CD14-positive monocyte (primary cell): ENCODE measurements around the gene TBX15. TPM values are rescaled to one million over a fixed set of nuclear protein-coding genes. Genes with fewer than 3 reads are reported as not detected.
A peak's percentile ranks its signal among the peaks of the same experiment; 100 is the strongest.

Experiments used
- DNase-seq, 3 donors: peaks; one replicate each; pipeline ENCODE4 v3.0.0-alpha.2; 2011 to 2022
- H2AFZ ChIP-seq: 2 replicates; pipeline ENCODE4 v1.6.0; 2012; ENCODE audit warnings: mild to moderate bottlenecking, low read depth, low read length, inconsistent platforms; ENCODE audit not compliant: insufficient read depth, poor library complexity, severe bottlenecking
- H3K27ac ChIP-seq, 2 donors: 1 replicate in 1 of 2; 2 replicates in 1 of 2; pipeline ENCODE4 v1.5.1; 2012 to 2013; ENCODE audit warnings: low read length in 2 of 2, control low read depth in 1 of 2, inconsistent platforms in 1 of 2, low read depth in 1 of 2, mild to moderate bottlenecking in 1 of 2
- H3K27me3 ChIP-seq, 2 donors: one replicate each; pipeline versions ENCODE4 v1.6.0 to v1.6.1; 2011 to 2013; ENCODE audit warnings: low read length in 2 of 2; ENCODE audit not compliant: control insufficient read depth in 2 of 2, insufficient read depth in 2 of 2
- H3K36me3 ChIP-seq, 2 donors: replicated peaks in 1 of 2; 1 replicate in 1 of 2; 2 replicates in 1 of 2; pipeline versions ENCODE4 v1.5.1 to v1.6.1; 2012 to 2013; ENCODE audit warnings: low read length in 2 of 2, control low read depth in 1 of 2, inconsistent platforms in 1 of 2, mild to moderate bottlenecking in 1 of 2; ENCODE audit not compliant: insufficient read depth in 2 of 2, control insufficient read depth in 1 of 2
- H3K4me1 ChIP-seq, 2 donors: 1 replicate in 1 of 2; 2 replicates in 1 of 2; pipeline versions ENCODE4 v1.5.1 to v1.6.1; 2012 to 2013; ENCODE audit warnings: low read length in 2 of 2, control low read depth in 1 of 2, inconsistent platforms in 1 of 2, mild to moderate bottlenecking in 1 of 2, moderate library complexity in 1 of 2; ENCODE audit not compliant: insufficient read depth in 2 of 2, control insufficient read depth in 1 of 2
- H3K4me2 ChIP-seq: replicated peaks from 2 replicates; pipeline ENCODE3; 2012; ENCODE audit warnings: low read length, moderate library complexity, mild to moderate bottlenecking; ENCODE audit not compliant: poor library complexity, severe bottlenecking; ENCODE audit errors: extremely low read depth
- H3K4me3 ChIP-seq, 3 experiments: fragments of 200-600 bp in 1 of 3; sonication (generic) in 1 of 3; replicated peaks in 1 of 3; 1 replicate in 2 of 3; 2 replicates in 1 of 3; pipeline ENCODE4 v1.5.1; 2011 to 2013; ENCODE audit warnings: low read length in 3 of 3, mild to moderate bottlenecking in 3 of 3, control low read depth in 2 of 3, low read depth in 2 of 3, inconsistent platforms in 1 of 3, moderate library complexity in 1 of 3
- H3K79me2 ChIP-seq: 2 replicates; pipeline ENCODE4 v1.6.0; 2012; ENCODE audit warnings: mild to moderate bottlenecking, control low read depth, inconsistent platforms, low read length, moderate library complexity; ENCODE audit not compliant: insufficient read depth
- H3K9ac ChIP-seq: 2 replicates; pipeline ENCODE4 v1.6.0; 2017; ENCODE audit warnings: low read length, mild to moderate bottlenecking; ENCODE audit not compliant: insufficient read depth, poor library complexity, severe bottlenecking
- H3K9me3 ChIP-seq, 2 donors: replicated peaks in 1 of 2; 1 replicate in 1 of 2; 2 replicates in 1 of 2; pipeline versions ENCODE4 v1.5.1 to v1.6.1; 2012 to 2013; ENCODE audit warnings: low read length in 2 of 2, control low read depth in 1 of 2; ENCODE audit not compliant: control insufficient read depth in 1 of 2, insufficient read depth in 1 of 2
- H4K20me1 ChIP-seq: 2 replicates; pipeline ENCODE4 v1.6.0; 2012; ENCODE audit warnings: mild to moderate bottlenecking, low read length, control low read depth, moderate library complexity; ENCODE audit not compliant: insufficient read depth
- H3K27ac Mint-ChIP-seq, 7 donors: one replicate each; pipeline ENCODE4 v1.8.0; 2020; ENCODE audit warnings: mild to moderate bottlenecking in 7 of 7, mixed read lengths in 7 of 7, moderate library complexity in 6 of 7, inconsistent platforms in 2 of 7
- H3K27me3 Mint-ChIP-seq, 3 donors: one replicate each; pipeline ENCODE4 v1.8.0; 2021 to 2022; ENCODE audit warnings: low read depth in 3 of 3, mild to moderate bottlenecking in 3 of 3, mixed read lengths in 3 of 3, moderate library complexity in 3 of 3, inconsistent platforms in 1 of 3
- H3K36me3 Mint-ChIP-seq, 2 donors: one replicate each; pipeline ENCODE4 v1.8.0; 2020; ENCODE audit warnings: mixed read lengths in 2 of 2, inconsistent platforms in 1 of 2, mild to moderate bottlenecking in 1 of 2
- H3K4me1 Mint-ChIP-seq: one replicate; pipeline ENCODE4 v1.8.0; 2020; ENCODE audit warnings: mild to moderate bottlenecking, mixed read lengths
- H3K4me3 Mint-ChIP-seq, 2 donors: one replicate each; pipeline ENCODE4 v1.8.0; 2020; ENCODE audit warnings: mild to moderate bottlenecking in 2 of 2, mixed read lengths in 2 of 2, moderate library complexity in 1 of 2
- H3K9me3 Mint-ChIP-seq, 7 donors: one replicate each; pipeline ENCODE4 v1.8.0; 2020 to 2022; ENCODE audit warnings: mixed read lengths in 7 of 7, mild to moderate bottlenecking in 6 of 7, moderate library complexity in 6 of 7, inconsistent platforms in 2 of 7
- CTCF ChIP-seq: fragments of 200-600 bp; IDR thresholded peaks from one replicate; pipeline ENCODE4 v1.8.0; 2022; ENCODE audit warnings: antibody characterized with exemption, mild to moderate bottlenecking
- WGBS: methylation state at CpG from one replicate; pipeline ENCODE4 v1.1.5; 2013; ENCODE audit warnings: missing lambda C conversion rate; ENCODE audit not compliant: insufficient coverage; 5-methylcytosine and 5-hydroxymethylcytosine counted together
- intact Hi-C, 2 donors: fragments of 100-400 bp; cut with micrococcal nuclease; formaldehyde crosslinking; loops; one replicate each; pipeline versions ENCODE4 v1.15.0 to v1.15.1; 2023
- polyA plus RNA-seq, 3 donors: library from polyadenylated mRNA; depleted of rRNA in 1 of 3; unstranded in 2 of 3; stranded (reverse) in 1 of 3; fragments of 300-500 nt in 2 of 3; fragments of >200 nt in 1 of 3; fragmentation: Illumina TruSeq in 2 of 3; gene quantifications; 1 replicate in 2 of 3; 2 replicates in 1 of 3; pipeline ENCODE4 v1.2.3, GENCODE V29; 2012 to 2021

TBX15 gene
- polyA plus RNA-seq, 3 donors, result not detected

DNA sequence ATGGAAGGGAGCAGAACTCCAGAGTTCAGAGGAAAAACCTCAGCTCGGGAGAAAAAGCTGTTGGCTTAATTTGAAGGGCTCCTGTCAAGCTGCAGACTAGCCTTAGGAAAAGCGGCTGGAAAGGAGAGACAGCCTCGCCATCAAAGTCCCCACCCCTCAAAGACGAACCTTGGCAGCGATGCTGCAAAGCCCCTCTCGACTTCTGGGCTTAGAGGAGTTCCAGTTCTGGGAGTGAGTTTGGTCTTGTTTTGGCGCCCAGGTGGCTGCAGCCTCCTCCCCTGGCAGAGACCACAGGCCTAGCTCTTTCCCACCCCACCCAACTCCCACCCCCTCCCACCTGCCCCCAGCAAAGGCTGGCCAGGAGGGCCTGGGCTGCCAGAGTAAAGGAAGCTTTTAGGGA lies 9.1 kb upstream of the TBX15 start:
- H3K36me3 ChIP-seq, result no peaks in the 10 kb centered on the region
- peaks cover 5 to 68% of the 10 kb centered on the region in 2 donors for H3K9me3 ChIP-seq
- WGBS, result no CpG with 5 or more reads among the region's 7 CpGs
- TF ChIP-seq CTCF, result no peak
- H3K4me3 Mint-ChIP-seq, result peak overlapping the region in 1 of 2 donors; percentile 70
- DNase-seq, result no peak
- H4K20me1 ChIP-seq, result no peaks in the 10 kb centered on the region
- no peak overlapping the region for H3K4me2 ChIP-seq
- H3K4me1 Mint-ChIP-seq, result peaks cover 28% of the 10 kb centered on the region
- peaks cover 6 to 17% of the 10 kb centered on the region in 2 donors for H3K36me3 Mint-ChIP-seq
- H3K79me2 ChIP-seq, result no peaks in the 10 kb centered on the region
- H3K27ac Mint-ChIP-seq, result no peak overlapping the region
- no peak overlapping the region for H3K4me3 ChIP-seq
- H3K27me3 ChIP-seq, result peaks cover 88 to 98% of the 10 kb centered on the region in 2 donors
- H3K4me1 ChIP-seq, result peaks cover 20% of the 10 kb centered on the region in 2 donors
- H2AFZ ChIP-seq, result no peak overlapping the region
- intact Hi-C loops, result no loop called here
- no peak overlapping the region for H3K9ac ChIP-seq
- peaks cover 0 to 44% (median 20%) of the 10 kb centered on the region in 7 donors for H3K9me3 Mint-ChIP-seq
- H3K27me3 Mint-ChIP-seq, result peaks cover 95 to 100% (median 98%) of the 10 kb centered on the region in 3 donors
- H3K27ac ChIP-seq, result no peak overlapping the region

GRCh38 chr1:118995312-118996016 lies 7.3 kb upstream of the TBX15 start:
- TF ChIP-seq CTCF, result no peak
- no peak for DNase-seq
- no peaks in the 10 kb centered on the region for H4K20me1 ChIP-seq
- H3K4me3 Mint-ChIP-seq, result peak overlapping the region in 1 of 2 donors; percentile 78
- H3K9ac ChIP-seq, result no peak overlapping the region
- peaks cover 96 to 99% of the 10 kb centered on the region in 2 donors for H3K27me3 ChIP-seq
- H3K36me3 Mint-ChIP-seq, result peaks cover 9 to 19% of the 10 kb centered on the region in 2 donors
- no peak overlapping the region for H3K27ac ChIP-seq
- H3K79me2 ChIP-seq, result no peaks in the 10 kb centered on the region
- peaks cover 97 to 100% (median 99%) of the 10 kb centered on the region in 3 donors for H3K27me3 Mint-ChIP-seq
- H3K36me3 ChIP-seq, result no peaks in the 10 kb centered on the region
- H3K4me1 Mint-ChIP-seq, result peaks cover 12% of the 10 kb centered on the region
- H3K9me3 ChIP-seq, result peaks cover 3 to 69% of the 10 kb centered on the region in 2 donors
- no peak overlapping the region for H2AFZ ChIP-seq
- H3K9me3 Mint-ChIP-seq, result peaks cover 0 to 33% (median 23%) of the 10 kb centered on the region in 7 donors
- H3K4me1 ChIP-seq, result peaks cover 3% of the 10 kb centered on the region in 2 donors
- 58% methylated on average over 2 of the region's 3 CpGs for WGBS
- intact Hi-C loops, result no loop called here
- no peak overlapping the region for H3K4me2 ChIP-seq
- no peak overlapping the region for H3K27ac Mint-ChIP-seq
- H3K4me3 ChIP-seq, result no peak overlapping the region
